ENCODE measurements around the gene HIGD1C. TPM values are rescaled to one million over a fixed set of nuclear protein-coding genes. Genes with fewer than 3 reads are reported as not detected.

Gene HIGD1C
- total RNA-seq, 1 experiment from 2014 or later, result not detected

GRCh38 chr12:50922820-50923219 lies 29.5 kb upstream of the HIGD1C start:
- Mint-ChIP-seq H3K27ac (ENCODE audit: unreplicated experiment) (no peak overlapping the region), H3K9me3 (ENCODE audit: unreplicated experiment) (peaks cover 5% of the 10 kb centered on the region), H3K36me3 (ENCODE audit: insufficient read depth, unreplicated experiment) (no peaks in the 10 kb centered on the region), H3K27me3 (ENCODE audit: insufficient read depth, unreplicated experiment) (no peaks in the 10 kb centered on the region), H3K4me3 (ENCODE audit: unreplicated experiment) (no peak overlapping the region), H3K4me1 (ENCODE audit: low read depth, unreplicated experiment) (peaks cover 19% of the 10 kb centered on the region)
- no peak for TF ChIP-seq CTCF (IDR thresholded peaks at IDR 0.05; ENCODE audit: insufficient read depth in 1 of 2, low read depth in 1 of 2, low read length in 1 of 2, severe bottlenecking in 1 of 2, unreplicated experiment in 1 of 2)
- no peaks in the 10 kb centered on the region for H3K27me3 ChIP-seq (replicated peaks; ENCODE audit: control insufficient read depth, insufficient read depth, low read length)
- BruUV-seq (replicated peaks), result no TSS peak
- ChIA-PET CTCF (no interaction called here), POLR2A (no interaction called here)
- H3K4me3 ChIP-seq (ENCODE audit: low read depth, low read length), result no peak overlapping the region
- H3K36me3 ChIP-seq (ENCODE audit: control insufficient read depth, insufficient read depth, low read length), result no peaks in the 10 kb centered on the region
- 0 out of 2 replicates have a peak, but pooled peaks cover 1% of the 10 kb centered on the region for H3K9me3 ChIP-seq
- intact Hi-C loops (cut with micrococcal nuclease; ENCODE audit: unreplicated experiment), result no loop called here
- no peak for DNase-seq
- peaks cover 9% of the 10 kb centered on the region for H3K4me1 ChIP-seq

GRCh38 chr12:50923361-50924130 lies 28.8 kb upstream of the HIGD1C start:
- H3K4me3 ChIP-seq (ENCODE audit: low read depth, low read length), result no peak overlapping the region
- ChIA-PET POLR2A (no interaction called here), CTCF (no interaction called here)
- TF ChIP-seq CTCF (IDR thresholded peaks at IDR 0.05; ENCODE audit: insufficient read depth in 1 of 2, low read depth in 1 of 2, low read length in 1 of 2, severe bottlenecking in 1 of 2, unreplicated experiment in 1 of 2), result no peak
- H3K27ac Mint-ChIP-seq (ENCODE audit: unreplicated experiment), result no peak overlapping the region
- H3K4me1 ChIP-seq, result peaks cover 15% of the 10 kb centered on the region
- H3K9me3 ChIP-seq, result no peaks in the 10 kb centered on the region
- peaks cover 24% of the 10 kb centered on the region for H3K4me1 Mint-ChIP-seq (ENCODE audit: low read depth, unreplicated experiment)
- intact Hi-C loops (cut with micrococcal nuclease; ENCODE audit: unreplicated experiment), result no loop called here
- no peaks in the 10 kb centered on the region for H3K9me3 Mint-ChIP-seq (ENCODE audit: unreplicated experiment)
- H3K27me3 ChIP-seq (replicated peaks; ENCODE audit: control insufficient read depth, insufficient read depth, low read length), result no peaks in the 10 kb centered on the region
- no peak for DNase-seq
- H3K36me3 ChIP-seq (ENCODE audit: control insufficient read depth, insufficient read depth, low read length), result no peaks in the 10 kb centered on the region
- peak overlapping the region; percentile 30 for H3K4me3 Mint-ChIP-seq (ENCODE audit: unreplicated experiment)
- H3K36me3 Mint-ChIP-seq (ENCODE audit: insufficient read depth, unreplicated experiment), result no peaks in the 10 kb centered on the region
- no TSS peak for BruUV-seq (replicated peaks)
- no peaks in the 10 kb centered on the region for H3K27me3 Mint-ChIP-seq (ENCODE audit: insufficient read depth, unreplicated experiment)

GRCh38 chr12:50924131-50924438 lies 28.3 kb upstream of the HIGD1C start:
- no peaks in the 10 kb centered on the region for H3K9me3 Mint-ChIP-seq (ENCODE audit: unreplicated experiment)
- H3K4me1 Mint-ChIP-seq (ENCODE audit: low read depth, unreplicated experiment), result peaks cover 28% of the 10 kb centered on the region
- no peak for TF ChIP-seq CTCF (IDR thresholded peaks at IDR 0.05; ENCODE audit: insufficient read depth in 1 of 2, low read depth in 1 of 2, low read length in 1 of 2, severe bottlenecking in 1 of 2, unreplicated experiment in 1 of 2)
- H3K27me3 Mint-ChIP-seq (ENCODE audit: insufficient read depth, unreplicated experiment), result no peaks in the 10 kb centered on the region
- H3K4me3 ChIP-seq (ENCODE audit: low read depth, low read length), result no peak overlapping the region
- H3K4me1 ChIP-seq, result peaks cover 16% of the 10 kb centered on the region
- H3K4me3 Mint-ChIP-seq (ENCODE audit: unreplicated experiment), result peak overlapping the region; percentile 30
- H3K27ac Mint-ChIP-seq (ENCODE audit: unreplicated experiment), result no peak overlapping the region
- no peaks in the 10 kb centered on the region for H3K36me3 ChIP-seq (ENCODE audit: control insufficient read depth, insufficient read depth, low read length)
- no peak for DNase-seq
- H3K9me3 ChIP-seq, result no peaks in the 10 kb centered on the region
- intact Hi-C loops (cut with micrococcal nuclease; ENCODE audit: unreplicated experiment), result no loop called here
- CTCF ChIA-PET, result no interaction called here
- POLR2A ChIA-PET, result no interaction called here
- H3K36me3 Mint-ChIP-seq (ENCODE audit: insufficient read depth, unreplicated experiment), result no peaks in the 10 kb centered on the region
- H3K27me3 ChIP-seq (replicated peaks; ENCODE audit: control insufficient read depth, insufficient read depth, low read length), result no peaks in the 10 kb centered on the region
- no TSS peak for BruUV-seq (replicated peaks)
